SK-N-SH treated with all-trans-retinoic acid at 6 μM for 48 hours (cell line): ENCODE results near the gene AUTS2.

ENCODE experiments used
- ARNTL ChIP-seq: fragments of 450-650 bp; formaldehyde crosslinking; IDR thresholded peaks from 2 replicates; pipeline ENCODE4 v1.5.0; 2020; ENCODE audit warnings: low read depth, mild to moderate bottlenecking, moderate library complexity, borderline replicate concordance
- BACH2 ChIP-seq: fragments of 250-450 bp; sonication (Bioruptor Pico); IDR thresholded peaks from 2 replicates; pipeline ENCODE4 v1.9.0; 2021; ENCODE audit warnings: mild to moderate bottlenecking, borderline replicate concordance
- CREB5 ChIP-seq: fragments of 250-450 bp; sonication (Bioruptor Pico); IDR thresholded peaks from 2 replicates; pipeline ENCODE4 v1.5.1; 2020; ENCODE audit warnings: low read depth, mild to moderate bottlenecking, moderate library complexity
- CSRNP3 ChIP-seq: fragments of 250-450 bp; sonication (Bioruptor Pico); IDR thresholded peaks from 2 replicates; pipeline ENCODE4 v1.5.1; 2021; ENCODE audit warnings: mild to moderate bottlenecking, moderate library complexity
- ESRRG ChIP-seq: fragments of 250-450 bp; sonication (Bioruptor Pico); IDR thresholded peaks from 2 replicates; pipeline ENCODE4 v1.6.1; 2021; ENCODE audit warnings: mild to moderate bottlenecking
- ISL1 ChIP-seq: fragments of 250-450 bp; sonication (Bioruptor Pico); IDR thresholded peaks from 2 replicates; pipeline ENCODE4 v2.1.2; 2022; ENCODE audit warnings: mild to moderate bottlenecking, moderate library complexity
- PATZ1 ChIP-seq: fragments of 250-450 bp; sonication (Bioruptor Pico); IDR thresholded peaks from 2 replicates; pipeline ENCODE4 v1.8.0; 2020; ENCODE audit warnings: mild to moderate bottlenecking, moderate library complexity, borderline replicate concordance
- RARB ChIP-seq: fragments of 250-450 bp; sonication (Bioruptor Pico); IDR thresholded peaks from 2 replicates; pipeline ENCODE4 v1.8.0; 2021; ENCODE audit warnings: mild to moderate bottlenecking, moderate library complexity
- TSHZ2 ChIP-seq: fragments of 250-450 bp; sonication (Bioruptor Pico); IDR thresholded peaks from 2 replicates; pipeline ENCODE4 v1.5.0; 2020; ENCODE audit warnings: mild to moderate bottlenecking, moderate library complexity
- ZFP30 ChIP-seq: fragments of 450-650 bp; formaldehyde crosslinking; IDR thresholded peaks from 2 replicates; pipeline ENCODE4 v1.5.0; 2022; ENCODE audit warnings: mild to moderate bottlenecking, moderate library complexity
- ZNF8 ChIP-seq: fragments of 450-650 bp; formaldehyde crosslinking; IDR thresholded peaks from 2 replicates; pipeline ENCODE4 v1.5.0; 2020; ENCODE audit warnings: mild to moderate bottlenecking, moderate library complexity

GRCh38 chr7:70533614-70534013 is 935.3 kb downstream of the AUTS2 start:
- no peak for TF ChIP-seq ESRRG (CRISPR knock-in tag)
- TF ChIP-seq PATZ1, result no peak
- no peak for TF ChIP-seq CSRNP3 (CRISPR knock-in tag)
- no peak for TF ChIP-seq ZFP30 (CRISPR knock-in tag)
- TF ChIP-seq ISL1, result no peak
- no peak for TF ChIP-seq ZNF8 (CRISPR knock-in tag)
- TF ChIP-seq CREB5 (CRISPR knock-in tag), result no peak
- no peak for TF ChIP-seq BACH2 (CRISPR knock-in tag)
- no peak for TF ChIP-seq RARB (CRISPR knock-in tag)
- TF ChIP-seq TSHZ2 (CRISPR knock-in tag), result no peak
- no peak for TF ChIP-seq ARNTL (CRISPR knock-in tag)
